Putamen (tissue), 1 donor: ENCODE results near the gene MORC1.

ENCODE experiments used
- DNase-seq: peaks from one replicate; pipeline ENCODE4 v3.0.0-alpha.2; 2016; ENCODE audit warnings: low spot score

The MORC1 gene

DNA sequence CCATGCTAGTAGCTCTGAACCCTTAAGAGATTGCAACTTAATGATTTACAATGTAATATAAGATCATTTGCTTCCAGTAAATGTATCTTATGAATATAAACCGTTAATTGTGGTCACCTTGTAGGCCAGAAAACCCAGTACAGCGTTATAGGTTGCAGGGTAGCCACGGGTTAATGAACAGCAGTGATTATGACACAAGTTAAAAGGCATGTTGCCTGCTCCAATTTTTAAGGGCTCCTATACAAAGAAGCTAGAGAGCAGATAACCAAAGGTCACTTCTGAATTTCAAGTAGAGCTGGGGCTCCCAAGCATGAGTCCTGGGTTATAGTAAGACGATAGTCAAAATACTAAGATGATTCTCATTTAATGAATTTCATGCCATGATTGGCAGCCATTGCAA lies 177.8 kb downstream of the MORC1 start:
- no peak for DNase-seq

DNA sequence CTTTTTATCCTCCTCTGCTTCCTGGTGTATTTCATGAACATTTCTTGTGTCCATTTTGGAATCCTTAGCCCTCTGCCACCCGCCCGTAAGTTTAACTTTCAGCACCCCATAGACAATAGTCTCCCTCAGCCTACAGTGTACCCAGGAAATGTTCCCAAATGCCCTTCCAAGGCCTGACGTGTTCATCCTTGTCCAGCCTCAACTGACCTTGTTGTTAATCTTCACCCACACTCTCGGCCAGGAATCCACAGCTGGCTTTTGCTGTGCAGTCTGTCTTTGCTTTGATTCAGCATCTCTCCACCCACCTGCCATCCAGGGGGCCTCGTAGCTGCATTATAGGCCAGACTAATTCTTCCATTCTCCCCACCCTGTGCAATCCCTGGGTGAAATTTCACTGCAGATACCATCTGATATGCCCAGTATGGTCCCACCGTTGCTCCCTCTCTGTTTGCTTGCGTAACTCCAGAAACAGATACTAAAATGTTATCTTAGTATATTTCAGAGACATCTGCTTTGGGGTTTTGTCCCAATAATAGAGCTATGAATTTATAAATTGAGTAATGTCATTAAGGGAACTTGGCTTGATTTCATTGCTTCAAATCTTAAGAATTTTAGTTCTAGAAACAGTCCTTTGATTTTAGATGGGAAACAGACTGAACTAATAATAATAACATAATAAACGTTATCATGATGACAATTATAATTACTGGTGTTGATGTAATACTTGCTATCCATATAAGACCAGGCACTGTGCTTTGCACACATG lies 180.8 kb downstream of the MORC1 start:
- no peak for DNase-seq

DNA sequence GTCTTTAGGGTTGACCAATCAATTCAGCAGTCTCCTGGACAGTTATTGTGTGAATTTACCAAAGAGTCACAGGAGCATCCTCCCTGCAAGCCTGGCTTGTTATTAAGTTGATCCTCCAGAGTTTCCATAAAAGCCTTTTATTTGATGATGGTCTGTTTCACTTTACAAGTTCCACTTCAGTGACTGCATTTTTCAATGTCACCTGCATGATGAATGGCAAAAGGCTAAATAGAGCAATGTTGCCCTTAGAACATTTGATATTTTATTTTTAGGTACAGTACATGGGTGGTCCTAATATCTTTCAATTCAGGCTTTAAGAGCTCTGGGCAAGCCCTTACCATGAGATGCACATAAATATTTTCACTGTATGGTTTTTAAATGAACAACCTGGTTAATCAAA lies 186.9 kb downstream of the MORC1 start:
- DNase-seq: no peak

DNA sequence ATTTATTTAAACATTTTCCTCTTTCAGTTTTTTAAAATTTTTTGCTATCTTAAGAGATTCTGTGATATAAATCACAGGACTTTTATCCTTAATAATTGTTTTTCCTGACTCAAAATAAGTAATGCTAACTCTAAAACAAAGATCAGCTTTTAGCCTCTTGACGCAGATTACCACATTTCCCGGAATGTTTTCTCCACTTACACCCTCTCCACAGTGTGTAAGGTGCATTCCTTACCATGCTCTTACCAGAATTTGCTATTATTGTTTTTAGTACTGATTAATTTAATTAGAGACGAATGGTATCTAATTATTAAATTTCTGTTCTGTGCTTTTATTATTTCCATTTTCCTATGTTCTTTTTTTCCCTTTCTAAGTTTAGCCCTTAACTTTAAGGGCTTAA lies 199.1 kb downstream of the MORC1 start:
- DNase-seq: no peak

DNA sequence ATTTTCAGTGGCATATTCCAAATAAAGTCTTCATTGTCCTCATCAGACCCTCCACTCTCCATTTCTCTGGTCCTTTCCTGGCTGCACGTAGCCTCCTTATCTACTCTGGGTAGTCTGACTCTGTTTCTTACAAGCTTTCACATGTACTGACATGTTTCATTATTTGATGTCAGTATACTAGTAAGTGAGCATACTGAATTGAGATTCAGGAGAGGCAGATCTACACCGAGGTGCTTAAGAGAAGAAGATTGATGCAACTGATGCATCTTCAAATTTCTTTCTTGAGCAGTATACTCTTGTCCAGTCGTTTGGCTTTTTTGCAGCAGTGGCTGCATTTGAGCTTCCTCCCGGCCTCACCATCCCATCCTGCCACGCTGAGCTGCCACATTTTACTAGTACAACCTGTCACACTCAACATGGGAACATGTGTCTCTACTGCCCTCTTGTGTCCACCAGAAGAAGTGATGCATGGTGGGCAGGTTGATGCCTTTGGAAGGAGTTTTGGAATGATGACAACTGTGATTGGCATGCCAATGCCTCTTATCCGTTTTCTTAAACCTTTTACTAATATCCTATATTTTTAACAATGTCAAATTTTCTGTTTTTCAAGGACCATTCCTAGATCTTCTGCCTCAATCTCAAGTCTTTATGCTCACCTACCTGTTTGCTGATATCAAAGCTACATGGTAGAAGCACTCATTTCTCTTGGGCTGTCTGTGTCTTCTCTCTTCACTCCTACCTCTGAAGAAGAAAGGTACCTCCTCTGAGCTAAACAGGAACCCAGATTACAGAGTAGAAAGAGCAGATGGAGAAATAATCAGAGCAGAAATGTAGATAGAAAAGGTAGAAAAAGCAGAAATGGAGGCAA lies 202.9 kb downstream of the MORC1 start:
- DNase-seq: peak; percentile 35

DNA sequence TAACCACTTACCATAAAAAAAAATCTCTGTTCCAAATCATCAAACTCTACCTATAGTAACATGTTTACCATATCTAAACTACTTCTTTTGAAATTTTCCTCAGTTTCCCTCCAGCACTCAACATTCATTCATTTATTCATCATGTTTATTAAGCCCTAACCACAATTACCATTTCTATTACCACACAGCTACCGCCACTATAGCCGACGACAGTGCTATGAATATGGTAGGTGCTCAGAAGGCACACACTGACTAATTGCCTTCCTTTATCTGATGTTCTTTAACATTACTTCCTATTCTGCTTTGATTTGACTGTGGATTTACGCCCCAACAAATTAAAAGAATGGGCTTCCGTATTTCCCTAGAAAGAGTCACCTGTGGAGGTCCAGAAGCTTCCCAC lies 208.1 kb downstream of the MORC1 start:
- no peak for DNase-seq
